Brain microvascular endothelial cell (primary cell): ENCODE measurements around the gene TBC1D10A.

ENCODE experiments used
- DNase-seq: peaks from one replicate; pipeline ENCODE4 v3.0.0-alpha.2; 2020
- H3K27ac ChIP-seq: fragments of 250-450 bp; sonication (Bioruptor Pico); 2 replicates; pipeline ENCODE4 v1.5.1; 2020; ENCODE audit warnings: mild to moderate bottlenecking, moderate library complexity
- H3K27me3 ChIP-seq: fragments of 250-450 bp; sonication (Bioruptor Pico); replicated peaks from 2 replicates; pipeline ENCODE4 v1.5.1; 2020; ENCODE audit warnings: mild to moderate bottlenecking
- H3K36me3 ChIP-seq: fragments of 250-450 bp; sonication (Bioruptor Pico); replicated peaks from 2 replicates; pipeline ENCODE4 v1.5.1; 2020; ENCODE audit warnings: mild to moderate bottlenecking
- H3K4me3 ChIP-seq: 2 replicates; pipeline ENCODE4 v1.5.1; 2011; ENCODE audit warnings: low read depth, mild to moderate bottlenecking, control low read depth, low read length, moderate library complexity
- in situ Hi-C: cut with HindIII; loops from 2 replicates; pipeline ENCODE4 v1.10.0; 2017; ENCODE audit warnings: low sequenced_read_pairs, low pct_ligation_motif_present
- TF ChIP-seq, protein P1 (sequence below): IDR thresholded peaks from 2 replicates; pipeline ENCODE4 v1.5.1; 2011; ENCODE audit warnings: low read depth, mild to moderate bottlenecking, moderate library complexity, low read length, control low read depth, inconsistent platforms; ENCODE audit errors: missing control alignments

TBC1D10A gene

DNA sequence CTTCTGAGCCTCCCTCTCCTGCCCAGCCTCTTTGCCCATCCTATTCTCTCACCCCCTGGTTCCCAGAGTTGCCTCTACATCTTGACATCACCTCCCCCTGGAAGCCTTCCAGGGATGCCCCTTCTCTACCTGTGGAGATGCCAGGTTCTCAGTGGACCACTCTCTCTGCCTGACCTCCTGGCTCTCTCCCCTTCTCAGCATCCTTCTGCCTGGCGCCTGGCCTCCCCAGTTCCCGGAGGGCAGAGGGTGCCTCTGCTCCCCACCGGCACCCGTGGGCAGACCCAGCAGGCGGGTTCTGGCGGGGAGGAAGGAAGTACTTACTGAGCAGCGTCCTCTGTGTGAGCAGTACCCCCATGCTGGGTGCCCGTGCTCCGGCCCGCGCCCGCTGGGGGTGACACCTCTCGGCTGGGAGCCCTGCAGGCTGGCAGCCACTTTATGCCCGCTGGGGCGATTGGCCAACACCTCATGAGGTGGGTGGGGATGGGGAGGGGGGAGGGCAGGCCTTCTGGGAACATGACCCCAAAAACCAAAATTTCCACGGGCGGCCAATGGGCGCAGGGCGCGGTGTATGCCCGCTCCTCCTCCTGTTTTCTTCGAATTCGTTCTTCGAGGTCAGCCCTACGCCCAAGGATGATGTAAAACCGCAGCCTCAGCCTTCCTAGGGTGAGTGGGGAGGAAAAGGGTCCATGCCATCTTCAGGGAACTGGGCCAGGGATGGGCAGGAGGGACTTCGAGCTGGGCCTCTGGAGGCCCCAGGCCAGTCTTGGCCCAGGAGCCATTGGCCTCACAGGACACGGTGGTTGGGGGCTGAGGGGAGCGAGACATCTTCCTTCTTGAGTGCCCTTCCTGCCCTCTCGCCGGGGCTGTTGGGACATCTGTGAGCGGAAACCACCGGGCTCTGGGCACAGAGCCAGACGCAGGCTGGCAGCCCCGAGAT is 60.0 kb downstream of the TBC1D10A start, which contains the start of gene OSM:
Gene OSM, minus strand, starts transcription at position 407 of the 937 bp plus-strand sequence. Its CDS starts 52 bp downstream, at position 355.
- Histone ChIP-seq H3K27ac (no peak within 1 kb of the TSS), H3K27me3 (no peaks in the 10 kb centered on the region), H3K4me3 (no peak within 1 kb of the TSS), H3K36me3 (no peaks in the 10 kb centered on the region)
- TF ChIP-seq, protein P1, sequence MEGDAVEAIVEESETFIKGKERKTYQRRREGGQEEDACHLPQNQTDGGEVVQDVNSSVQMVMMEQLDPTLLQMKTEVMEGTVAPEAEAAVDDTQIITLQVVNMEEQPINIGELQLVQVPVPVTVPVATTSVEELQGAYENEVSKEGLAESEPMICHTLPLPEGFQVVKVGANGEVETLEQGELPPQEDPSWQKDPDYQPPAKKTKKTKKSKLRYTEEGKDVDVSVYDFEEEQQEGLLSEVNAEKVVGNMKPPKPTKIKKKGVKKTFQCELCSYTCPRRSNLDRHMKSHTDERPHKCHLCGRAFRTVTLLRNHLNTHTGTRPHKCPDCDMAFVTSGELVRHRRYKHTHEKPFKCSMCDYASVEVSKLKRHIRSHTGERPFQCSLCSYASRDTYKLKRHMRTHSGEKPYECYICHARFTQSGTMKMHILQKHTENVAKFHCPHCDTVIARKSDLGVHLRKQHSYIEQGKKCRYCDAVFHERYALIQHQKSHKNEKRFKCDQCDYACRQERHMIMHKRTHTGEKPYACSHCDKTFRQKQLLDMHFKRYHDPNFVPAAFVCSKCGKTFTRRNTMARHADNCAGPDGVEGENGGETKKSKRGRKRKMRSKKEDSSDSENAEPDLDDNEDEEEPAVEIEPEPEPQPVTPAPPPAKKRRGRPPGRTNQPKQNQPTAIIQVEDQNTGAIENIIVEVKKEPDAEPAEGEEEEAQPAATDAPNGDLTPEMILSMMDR = no peak
- DNase-seq = no peak
- in situ Hi-C loops = no loop called here

DNA sequence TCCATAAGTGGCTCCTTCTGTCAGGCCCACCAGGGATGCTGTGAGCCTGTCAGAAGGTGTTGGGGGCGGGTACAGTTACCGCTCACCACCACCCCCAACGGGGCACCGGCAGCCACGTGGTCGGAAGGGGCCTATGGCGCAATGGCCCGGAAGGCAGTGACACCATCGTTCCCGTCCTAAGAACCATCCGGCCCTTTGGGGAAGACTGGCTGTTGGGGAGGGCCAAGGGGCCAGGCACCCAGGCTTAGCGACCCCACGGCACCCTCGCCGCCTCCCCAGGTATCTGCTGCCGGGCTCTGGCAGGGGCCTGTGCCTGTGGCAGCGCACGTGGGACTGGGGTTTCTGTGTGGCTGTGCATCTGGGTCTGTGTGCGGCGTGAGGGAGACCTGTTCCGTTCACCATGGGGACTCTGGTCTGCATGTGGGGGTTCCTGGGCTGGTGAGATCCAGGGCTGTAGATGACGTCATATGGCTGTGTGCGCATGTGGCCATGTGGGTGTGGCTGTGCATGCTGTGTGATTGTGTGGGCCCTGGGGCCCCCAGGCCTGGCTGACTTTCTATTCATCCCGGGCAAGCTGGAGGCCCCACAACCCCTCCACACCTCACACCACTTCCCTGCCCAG is 60.8 kb downstream of the TBC1D10A start:
- no peak overlapping the region for H3K27ac ChIP-seq
- TF ChIP-seq, protein P1 = no peak
- H3K36me3 ChIP-seq = no peaks in the 10 kb centered on the region
- H3K27me3 ChIP-seq = no peaks in the 10 kb centered on the region
- no peak for DNase-seq
- no peak overlapping the region for H3K4me3 ChIP-seq
- in situ Hi-C loops = no loop called here

DNA sequence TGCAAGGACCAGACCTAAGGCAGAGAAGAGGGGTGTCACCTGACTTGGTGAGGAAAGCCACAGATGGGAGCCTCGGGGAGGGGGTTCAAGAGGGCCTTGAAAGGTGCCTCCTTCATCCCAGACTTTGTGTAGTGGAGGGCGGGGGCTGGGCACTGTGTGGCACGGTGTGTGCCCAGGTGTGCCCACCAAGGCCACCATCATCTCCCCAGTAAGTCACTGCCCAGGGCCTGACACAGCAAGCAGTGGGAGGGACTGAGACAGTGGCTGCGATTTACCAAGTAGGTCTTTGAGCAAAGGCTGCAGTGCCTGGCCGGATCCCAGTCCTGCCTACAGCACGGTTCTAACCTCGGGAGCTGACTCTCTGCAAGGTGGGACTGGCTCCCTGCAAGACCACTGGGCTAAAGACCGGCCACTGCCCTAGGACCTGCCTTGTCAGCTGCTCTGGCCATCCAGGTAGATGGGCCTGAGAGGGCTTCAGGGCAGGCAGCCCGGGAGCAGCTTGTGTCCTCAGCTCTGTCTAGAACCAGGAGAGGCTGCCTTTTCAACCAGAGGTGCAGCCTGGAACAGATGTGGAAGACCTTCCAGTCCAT is 61.5 kb downstream of the TBC1D10A start:
- Histone ChIP-seq H3K4me3 (no peak overlapping the region), H3K27me3 (no peaks in the 10 kb centered on the region), H3K27ac (no peak overlapping the region), H3K36me3 (no peaks in the 10 kb centered on the region)
- TF ChIP-seq, protein P1 = no peak
- no peak for DNase-seq
- in situ Hi-C loops = no loop called here

DNA sequence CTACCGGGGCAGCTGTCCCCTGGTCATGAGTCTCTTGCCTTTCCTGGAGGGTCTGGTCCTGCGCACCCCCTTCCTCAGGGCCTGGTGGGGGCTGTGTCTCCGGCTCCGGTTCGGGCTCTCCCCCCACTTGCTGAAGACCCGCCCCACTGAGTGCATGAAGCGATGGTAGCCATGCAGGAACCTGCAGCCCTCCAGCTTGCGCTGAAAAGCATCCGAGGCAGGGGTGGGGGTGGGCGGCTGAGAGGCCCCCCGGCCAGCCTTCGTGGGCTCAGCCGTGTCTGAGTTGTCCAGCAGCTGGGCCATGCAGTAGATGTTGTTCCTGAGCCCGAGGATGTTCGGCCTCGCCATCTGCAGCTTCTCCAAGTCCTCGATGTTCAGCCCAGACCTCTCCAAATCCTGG is 62.9 kb downstream of the TBC1D10A start:
- Histone ChIP-seq H3K36me3 (no peaks in the 10 kb centered on the region), H3K4me3 (no peak overlapping the region), H3K27ac (no peak overlapping the region), H3K27me3 (no peaks in the 10 kb centered on the region)
- TF ChIP-seq, protein P1 = no peak
- in situ Hi-C loops = no loop called here
- DNase-seq = no peak

DNA sequence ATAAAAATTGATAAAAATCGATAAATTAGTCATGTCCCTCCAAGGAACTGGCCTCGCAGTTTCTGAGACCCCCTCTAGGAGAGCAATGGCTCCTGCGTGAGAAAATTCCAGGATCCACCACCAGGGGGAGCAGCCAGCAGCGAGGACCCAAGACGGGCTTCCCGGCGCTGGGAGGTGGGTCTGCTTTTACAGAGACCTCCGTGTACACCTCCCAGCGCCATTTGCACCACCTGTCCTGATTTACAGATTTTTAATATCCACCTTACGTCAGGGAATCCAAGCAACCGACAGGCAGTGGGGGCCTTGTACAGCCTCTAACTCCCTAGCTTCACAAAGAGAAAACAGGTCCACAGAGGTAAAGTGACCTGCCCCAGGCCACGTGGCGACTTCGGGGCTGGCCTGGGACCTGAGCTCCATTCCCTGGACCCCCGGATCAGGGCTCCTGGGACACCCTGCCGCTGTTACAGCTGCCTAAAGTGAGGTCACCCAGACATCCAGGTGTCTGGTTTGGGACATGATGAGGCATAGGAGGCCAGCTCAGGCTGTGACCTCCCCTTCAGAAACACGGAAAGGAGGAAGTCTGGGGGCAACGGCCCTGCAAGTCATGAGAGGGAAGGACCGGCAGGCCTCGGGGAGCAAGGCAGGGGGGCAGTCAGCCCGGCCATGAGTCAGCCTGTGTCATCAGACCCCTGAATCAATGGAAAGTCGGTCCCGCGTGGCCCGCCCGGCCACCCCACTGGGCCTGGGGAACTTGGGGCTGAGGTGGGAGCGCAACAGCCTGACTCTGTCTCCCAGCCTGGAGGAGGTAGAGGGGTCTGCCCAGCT is 63.6 kb downstream of the TBC1D10A start:
- H3K36me3 ChIP-seq = no peaks in the 10 kb centered on the region
- H3K4me3 ChIP-seq = no peak overlapping the region
- TF ChIP-seq, protein P1 = peak; percentile 97
- H3K27me3 ChIP-seq = no peaks in the 10 kb centered on the region
- H3K27ac ChIP-seq = no peak overlapping the region
- no peak for DNase-seq
- in situ Hi-C loops = no loop called here
